Measurements from ENCODE around the gene TAF5L.
"Not testable (repeated sequence)": the region's sequence is repeated elsewhere in the genome, so short reads cannot be mapped to it uniquely, and the experiment has no call there.

Gene TAF5L

DNA sequence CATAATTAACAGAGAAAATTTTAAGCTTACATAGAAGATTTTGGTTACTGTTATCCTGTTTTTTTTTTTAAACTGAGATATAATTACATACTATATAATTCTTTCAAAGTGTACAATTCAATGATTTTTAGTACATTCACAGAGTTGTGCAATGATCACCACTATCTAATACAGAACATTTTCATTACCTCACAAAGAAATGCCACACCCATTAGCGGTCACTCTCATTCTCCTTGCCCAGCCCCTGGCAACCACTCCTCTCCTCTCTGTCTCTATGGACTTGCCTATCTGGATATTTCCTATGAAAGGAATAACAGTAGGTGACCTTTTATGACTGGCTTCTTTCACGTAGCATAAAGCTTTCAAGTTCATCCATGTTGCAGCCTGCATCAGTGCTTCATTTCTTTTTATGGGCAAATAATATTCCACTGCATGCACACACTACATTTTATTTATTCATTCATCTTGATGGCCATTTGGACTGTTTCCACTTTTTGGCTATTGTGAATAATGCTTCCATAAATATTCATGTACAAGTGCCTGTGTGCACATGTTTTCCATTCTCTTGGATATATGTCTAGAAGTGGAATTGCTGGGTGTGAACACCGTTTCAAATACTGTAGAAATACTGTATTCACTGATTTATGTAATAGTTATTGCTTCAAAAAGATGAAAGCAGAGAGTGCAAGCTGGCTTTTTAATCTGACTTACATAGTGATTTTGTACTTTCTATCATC is 26.5 kb downstream of the TAF5L start:
- DNase-seq: no peak

DNA sequence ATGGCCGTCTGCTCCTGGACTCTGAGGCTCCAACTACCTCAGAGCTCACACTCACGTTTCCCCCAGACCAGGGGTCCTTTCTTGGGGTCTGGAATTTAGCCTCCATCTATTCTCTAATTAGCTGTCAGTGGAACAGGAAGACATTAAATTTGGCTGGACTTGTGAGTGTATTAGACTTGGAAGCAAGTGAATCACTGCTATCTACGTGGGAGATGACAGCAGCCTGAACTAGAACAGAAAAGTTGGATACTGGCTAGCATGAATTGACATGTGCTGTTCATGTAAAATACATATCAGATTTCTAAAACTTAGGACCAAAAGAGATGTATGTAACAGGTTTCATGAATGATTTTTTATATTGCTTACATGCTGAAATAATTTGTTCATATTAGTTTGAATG is 28.0 kb downstream of the TAF5L start:
- no peak for DNase-seq

DNA sequence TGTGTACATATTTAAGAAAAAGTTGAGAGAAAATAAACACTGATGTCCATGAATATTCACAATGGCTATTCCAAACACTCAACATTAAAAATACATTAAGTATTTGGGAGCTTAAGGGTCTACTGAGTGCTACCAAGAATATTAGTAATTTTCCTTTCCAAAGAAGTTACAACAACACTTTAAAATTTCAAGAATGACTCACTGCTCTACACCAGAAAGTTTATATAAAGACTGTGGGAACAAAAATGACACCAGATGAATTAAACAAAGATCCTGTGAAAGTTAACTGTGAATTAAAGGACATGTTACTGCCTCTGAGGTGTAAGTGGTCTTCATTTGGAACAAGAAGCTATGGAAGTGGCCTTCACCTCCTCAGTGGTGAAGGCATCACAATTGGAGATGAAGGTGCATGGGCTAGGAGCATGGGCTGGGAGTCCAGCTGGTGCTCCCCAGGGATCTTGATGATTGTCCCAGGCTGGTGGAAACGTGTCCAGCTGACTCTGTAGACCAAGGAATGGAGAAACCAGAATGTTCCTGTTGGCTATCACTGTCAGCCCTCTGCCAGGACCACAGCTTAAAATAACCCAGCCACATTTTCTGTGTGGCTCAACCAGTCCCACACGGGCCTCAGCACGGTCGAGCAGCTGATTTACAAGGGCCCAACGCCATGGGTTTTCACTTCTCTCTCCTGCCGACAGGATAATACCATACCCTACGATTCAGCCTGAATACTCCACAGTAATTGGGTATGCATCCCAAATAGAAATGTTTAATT is 28.8 kb downstream of the TAF5L start:
- no peak for DNase-seq

DNA sequence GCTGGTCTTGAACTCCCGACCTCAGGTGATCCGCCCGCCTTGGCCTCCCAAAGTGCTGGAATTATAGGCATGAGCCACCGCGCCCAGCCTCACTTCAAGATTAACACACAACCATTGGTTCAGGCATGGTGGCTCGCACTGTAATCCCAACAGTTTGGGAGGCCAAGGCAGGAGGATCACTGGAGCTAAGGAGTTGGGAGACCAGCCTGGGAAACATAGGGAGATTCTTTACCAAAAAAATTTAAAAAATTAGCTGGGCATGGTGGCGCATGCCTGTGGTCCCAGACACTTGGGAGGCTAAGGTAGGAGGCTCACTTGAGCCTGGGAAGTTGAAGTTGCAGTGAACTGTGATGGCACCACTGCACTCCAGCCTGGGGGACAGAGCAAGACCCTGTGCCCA is 30.0 kb downstream of the TAF5L start:
- not testable (repeated sequence) for DNase-seq

DNA sequence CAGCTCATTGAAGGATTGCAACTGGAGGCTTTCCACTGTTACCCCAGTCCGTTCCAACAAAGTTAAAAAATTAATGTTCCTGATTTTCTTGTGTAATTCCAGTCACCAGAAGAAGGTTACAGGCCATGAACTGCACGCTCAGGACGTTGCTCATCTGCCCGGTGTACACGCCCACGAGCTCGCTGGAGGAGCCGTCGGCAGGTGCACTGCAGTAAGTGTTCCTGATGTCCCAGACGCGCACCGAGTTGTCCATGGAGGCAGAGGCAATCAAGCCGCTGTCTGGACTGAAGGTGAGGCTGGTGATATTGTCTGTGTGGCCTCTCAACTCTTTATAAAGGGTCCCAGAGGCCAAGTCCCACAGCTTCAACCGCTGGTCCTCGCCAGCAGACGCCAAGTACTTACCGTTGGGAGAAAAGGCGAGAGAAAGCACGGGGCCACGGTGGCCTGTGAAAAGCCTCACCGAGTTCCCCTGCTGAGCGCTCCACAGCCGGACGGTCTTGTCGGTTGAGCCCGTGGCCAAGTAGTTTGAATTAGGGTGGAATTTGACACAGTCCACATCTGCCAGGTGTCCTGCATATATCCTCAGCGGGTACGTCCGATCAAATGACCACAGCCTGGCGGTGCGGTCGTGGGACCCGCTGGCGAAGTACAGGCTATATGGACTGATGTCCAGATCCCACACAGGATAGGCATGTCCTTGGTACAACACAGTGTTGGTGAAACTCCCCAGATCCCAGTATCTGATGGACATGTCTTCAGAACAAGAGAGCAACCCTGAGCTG is 31.5 kb downstream of the TAF5L start:
- DNase-seq: no peak

DNA sequence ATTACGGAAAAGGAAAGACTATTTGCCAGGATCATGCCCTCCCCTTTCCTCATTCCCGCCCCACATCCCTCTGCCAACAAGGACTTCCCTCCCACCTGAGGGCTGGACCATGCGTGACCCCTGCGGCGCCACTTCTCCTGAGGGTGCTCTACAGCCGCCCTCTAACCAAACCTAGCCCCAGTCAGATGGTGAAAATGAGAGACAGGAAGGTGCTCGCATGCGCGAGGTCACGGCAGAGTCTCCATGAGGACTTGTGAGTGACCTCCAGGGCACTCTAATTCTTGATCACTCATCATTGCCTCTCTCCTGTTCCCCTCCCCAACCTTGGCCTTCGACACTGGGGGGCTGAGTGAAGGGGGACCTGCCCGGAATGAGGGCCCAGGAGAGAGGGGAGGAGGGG is 32.1 kb downstream of the TAF5L start:
- DNase-seq: no peak

DNA sequence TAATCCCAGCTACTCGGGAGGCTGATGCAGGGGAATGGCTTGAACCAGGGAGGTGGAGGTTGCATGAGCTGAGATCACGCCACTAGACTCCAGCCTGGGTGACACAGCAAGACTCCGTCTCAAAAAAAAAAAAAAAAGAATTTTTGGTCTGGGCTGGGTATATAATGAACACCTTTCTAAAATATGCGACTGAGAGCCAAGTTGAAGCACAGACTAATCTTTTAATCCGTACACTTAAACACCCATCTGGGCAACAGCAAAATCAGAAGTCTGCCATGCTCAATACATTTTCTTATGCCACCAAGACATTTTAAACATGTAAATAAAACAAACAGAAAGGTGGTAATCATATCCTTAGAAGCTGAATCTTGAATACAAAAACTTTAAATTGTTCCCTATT is 35.8 kb downstream of the TAF5L start:
- DNase-seq: no peak

DNA sequence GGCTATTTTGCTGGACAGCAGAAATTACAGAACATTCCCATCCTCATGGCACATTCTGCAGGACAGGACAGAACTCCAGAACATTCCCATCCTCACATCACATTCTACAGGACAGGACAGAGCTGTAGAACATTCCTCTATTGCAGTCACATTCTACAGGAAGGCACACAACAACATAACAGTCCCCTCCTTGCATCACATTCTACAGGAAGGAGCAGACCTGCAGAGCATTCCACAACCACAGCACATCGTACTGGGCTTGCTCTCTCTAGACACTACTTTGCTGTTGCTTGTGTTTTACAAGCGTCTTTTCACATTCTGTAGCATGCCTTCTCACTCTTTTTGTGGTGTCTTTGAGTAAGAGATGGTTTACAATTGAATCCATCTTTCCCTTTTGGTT is 40.6 kb downstream of the TAF5L start:
- DNase-seq: no peak

DNA sequence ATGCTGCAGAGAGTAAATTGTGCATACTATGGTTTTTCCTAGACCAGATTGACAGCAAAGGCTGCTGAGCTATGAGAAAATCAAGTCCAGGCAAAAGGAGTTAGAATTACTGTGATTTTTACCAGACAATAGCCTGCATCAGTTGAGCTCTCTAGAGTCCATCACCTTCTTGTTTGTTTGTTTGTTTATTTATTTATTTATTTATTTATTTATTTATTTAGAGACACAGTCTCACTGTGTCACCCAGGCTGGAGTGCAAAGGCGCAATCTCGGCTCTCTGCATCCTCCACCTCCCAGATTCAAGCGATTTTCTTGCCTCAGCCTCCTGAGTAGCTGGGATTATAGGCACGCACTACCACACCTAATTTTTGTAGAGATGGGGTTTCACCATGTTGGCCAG is 43.2 kb downstream of the TAF5L start:
- DNase-seq: no peak

DNA sequence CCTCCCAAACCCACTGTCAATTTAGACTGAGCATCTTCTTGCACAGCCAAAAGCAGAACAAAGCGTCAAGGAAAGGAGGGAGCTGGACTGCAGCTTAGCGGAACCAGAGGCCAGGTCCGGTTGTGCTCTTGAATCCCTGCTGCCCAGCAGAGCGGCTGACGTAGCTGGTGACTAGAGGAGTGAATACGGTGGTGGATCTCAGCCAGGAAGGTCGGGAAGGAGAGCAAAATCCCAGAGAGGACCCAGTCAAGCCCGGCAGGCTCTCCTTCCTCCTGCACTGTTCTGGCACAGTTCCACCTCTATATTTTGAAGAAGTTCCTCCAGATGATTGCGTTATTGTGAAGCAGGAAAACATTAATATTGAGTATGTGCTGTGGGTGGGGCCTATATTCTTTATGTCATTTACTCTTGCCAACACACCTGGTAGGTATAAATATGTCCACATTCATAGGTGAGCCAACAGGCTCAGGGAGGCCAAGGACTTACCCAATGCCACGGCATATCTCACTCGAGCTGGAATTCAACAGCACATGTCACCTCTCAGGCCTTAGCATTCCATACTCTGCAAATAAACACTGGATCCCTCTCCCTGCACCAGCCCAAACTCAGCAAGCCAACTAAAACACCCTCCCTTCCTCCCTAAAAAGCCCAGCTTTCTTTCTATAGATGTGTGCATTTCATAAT is 43.8 kb downstream of the TAF5L start:
- DNase-seq: no peak

DNA sequence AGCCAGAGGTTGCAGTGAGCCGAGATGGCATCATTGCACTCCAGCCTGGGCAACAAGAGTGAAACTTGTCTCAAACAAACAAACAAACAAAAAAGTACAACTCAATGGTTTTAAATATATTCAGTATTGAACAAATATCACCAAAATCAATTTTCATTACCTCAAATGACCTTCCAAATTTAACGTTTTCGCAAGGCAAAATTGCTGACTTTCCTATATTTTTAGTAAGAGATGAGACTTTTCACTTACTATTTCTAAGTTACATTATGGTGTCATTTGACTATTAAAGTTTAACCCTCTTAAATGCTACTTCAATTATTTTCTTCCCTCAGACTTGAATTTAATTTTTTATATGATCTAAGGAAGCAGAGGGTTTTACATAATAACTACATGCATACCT is 44.4 kb downstream of the TAF5L start:
- no peak for DNase-seq

DNA sequence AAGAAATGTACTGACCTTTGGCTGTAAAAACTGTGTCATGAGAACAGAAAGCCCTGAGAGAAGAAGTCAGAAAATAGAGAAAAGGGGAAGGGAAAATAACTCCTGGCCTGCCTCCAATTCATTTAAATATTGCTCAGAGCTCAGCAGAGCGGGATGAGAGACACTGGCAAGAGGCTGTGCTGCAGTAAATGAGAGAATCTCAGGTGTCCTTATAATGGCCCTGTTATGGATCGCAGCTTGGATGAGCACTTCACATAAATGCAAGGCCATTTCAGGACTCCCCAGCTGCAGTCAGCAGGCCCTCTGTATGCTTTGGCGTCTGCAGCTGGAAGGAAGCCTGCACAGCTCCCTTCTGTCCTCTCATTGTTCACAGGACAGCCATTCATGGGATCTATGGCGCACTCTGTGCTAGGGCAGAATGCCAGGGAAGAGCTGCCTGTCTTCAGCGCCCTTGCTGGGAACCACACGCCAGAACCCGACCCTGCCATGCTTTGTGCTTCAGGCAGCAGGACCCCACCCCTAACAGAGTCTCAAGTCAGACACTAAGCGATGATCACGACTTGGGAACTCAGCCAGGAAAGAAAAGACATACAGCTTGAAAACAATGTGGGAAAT is 46.8 kb downstream of the TAF5L start:
- peak; percentile 75 for DNase-seq

DNA sequence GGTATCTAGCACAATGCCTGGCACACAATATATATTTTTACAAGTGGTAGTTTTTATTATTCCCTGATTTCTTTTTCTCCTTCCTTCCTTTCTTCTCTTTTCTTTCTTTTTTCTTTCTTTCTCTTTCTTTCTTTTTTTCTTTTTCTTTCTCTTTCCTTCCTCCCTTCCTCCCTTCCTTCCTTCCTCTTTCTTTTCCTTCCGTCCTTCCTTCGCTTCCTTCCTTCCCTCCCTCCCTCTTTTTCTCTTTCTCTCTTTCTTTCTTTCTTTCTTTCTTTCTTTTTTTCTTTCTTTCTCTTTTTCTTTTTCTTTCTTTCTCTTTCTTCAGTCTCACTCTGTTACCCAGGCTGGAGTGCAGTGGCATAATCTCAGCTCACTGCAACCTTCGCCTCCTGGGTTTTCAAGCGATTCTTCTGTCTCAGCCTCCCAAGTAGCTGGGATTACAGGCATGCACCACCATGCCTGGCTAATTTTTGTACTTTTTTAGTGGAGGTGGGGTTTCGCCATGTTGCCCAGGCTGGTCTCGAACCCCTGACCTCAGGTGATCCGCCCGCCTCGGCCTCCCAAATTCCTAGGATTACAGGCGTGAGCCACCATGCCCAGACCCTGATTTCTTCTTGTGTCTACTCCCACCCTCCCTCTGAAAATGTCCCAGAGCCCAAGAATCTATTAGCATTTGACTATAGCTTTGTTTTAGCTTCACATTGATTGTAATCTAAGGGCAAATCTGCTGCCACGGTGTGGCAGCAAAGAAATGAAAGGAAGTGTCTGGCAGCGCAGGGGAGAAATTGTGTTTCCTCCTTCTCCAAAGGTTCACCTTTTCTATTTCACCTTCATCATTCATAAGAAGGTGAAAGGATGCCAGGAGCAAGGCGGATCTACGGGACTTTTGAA is 47.5 kb downstream of the TAF5L start:
- peak; percentile 27 for DNase-seq

DNA sequence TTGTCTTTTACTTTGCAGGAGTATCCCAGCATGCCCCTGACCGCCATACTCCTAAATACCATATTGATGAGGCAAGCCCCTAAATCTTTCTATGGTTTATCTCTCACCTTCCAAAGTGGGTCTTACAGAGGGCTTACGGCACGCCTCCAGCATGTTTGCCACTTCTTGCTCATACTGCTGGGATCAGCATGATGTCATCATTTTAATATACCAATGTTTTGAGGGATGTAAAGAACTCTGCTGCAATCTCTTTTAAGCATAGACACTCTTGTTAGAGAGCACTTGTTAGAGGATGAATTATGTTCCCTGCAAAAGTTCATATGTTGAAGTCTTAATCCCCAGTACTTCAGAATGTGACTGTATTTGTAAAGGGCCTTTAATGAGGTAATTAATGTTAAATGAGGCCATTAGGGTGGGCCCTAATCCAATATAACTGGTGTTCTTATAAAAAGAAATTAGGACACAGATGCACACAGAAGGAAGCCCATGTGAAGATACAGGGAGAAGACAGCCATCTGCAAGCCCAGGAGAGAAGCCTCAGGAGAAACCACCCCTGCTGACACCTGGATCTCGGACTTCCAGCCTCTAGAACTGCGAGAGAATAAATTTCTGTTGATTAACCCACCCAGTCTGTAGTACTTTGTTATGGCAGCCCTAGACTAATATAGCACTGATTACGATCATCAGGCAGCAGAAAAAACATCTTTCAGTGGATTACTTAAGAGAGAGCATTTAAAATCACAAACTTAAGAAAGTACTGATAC is 51.1 kb downstream of the TAF5L start:
- DNase-seq: no peak

DNA sequence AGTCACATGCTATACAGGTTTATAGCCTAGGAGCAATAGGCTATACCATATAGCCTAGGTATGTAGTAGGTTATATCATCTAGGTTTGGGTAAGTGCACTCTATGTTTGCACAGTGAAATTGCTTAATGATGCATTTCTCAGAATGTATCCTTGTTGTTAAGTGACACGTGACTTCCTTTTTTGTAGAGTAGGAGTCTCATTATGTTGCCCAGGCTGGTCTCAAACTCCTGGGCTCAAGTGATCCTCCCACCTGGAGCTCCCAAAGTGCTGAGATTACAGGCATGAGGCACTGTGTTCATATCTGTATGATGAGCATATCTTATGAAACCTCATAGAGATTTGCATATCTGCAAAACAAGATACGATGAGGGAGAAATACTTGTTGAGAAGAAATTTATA is 53.6 kb downstream of the TAF5L start:
- DNase-seq: peak; percentile 49

DNA sequence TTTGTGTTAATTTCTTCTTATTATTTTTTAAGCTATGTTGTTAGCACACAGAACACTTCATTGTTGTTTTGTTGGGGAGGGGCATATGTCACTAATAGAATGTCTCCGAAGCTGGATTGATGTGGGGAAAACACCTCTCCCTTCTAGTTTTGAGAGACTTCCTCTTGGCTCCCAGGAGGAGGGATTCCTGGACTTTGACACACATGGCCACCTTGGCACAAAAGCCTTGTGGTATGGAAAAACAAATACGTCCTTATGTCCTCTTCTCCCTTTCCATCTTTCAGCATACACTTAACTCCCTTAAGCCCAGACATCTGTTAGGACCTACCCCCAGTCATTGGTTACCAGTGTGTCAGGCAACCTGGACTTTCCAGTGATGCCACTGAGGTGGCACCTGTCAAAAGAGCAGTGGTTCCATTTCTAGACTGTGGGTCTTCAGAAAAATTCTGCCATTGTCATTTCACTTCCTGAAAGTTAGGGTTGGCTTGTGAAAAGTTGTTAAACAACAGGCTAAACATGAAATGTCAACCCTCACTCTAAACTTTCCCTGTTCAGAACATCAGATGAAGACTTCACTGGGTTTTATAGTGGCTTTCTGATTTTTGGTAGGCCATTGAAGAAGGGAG is 54.9 kb downstream of the TAF5L start:
- DNase-seq: no peak

DNA sequence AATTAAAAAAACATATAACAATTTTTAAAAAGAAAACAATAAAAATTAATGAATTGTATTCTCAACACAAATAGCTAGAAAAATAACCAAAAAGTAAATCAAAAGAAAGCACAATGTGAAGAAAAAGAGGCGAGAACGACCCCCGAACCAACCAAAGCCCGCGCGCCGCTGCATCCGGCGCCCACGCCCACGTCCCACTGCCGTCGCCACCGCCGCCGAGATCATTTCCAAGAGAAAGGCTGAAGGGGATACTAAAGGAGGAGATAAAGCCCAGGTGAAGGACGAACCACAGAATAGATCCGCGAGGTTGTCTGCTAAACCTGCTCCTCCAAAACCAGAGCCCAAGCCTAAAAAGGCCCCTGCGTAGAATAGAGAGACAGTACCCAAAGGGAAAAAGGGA is 55.6 kb downstream of the TAF5L start:
- no peak for DNase-seq

DNA sequence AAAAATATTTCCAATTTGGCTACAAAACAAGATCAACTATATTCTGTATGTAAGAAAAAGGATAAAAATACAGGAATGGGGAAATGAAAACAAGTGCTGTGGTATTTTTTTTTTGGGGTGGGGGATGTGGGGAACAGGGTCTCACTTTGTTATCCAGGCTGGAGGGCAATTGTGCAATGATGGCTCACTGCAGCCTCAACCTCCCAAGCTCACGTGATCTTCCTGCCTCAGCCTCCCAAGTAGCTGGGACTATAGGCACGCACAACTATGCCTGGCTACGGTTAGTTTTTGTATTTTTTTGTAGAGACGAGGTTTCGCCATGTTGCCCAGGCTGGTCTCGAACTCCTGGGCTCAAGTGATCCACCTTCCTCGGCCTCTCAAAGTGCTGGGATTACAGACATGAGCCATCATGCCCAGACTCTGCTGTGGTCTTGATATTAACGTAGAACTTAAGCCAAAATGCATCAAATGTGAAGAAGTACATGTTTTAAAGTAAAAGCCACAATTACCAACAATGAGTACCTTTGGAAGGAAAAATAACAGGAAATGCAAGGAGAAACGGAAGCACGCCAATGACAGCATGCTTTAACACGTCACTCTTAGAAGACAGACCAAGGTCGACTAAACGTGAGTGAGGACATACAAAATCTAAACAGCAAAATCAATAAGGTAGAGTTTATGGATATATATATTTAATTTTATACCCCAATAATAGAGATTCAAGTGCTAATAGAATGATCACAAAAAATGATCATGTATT is 58.6 kb downstream of the TAF5L start:
- DNase-seq: no peak

DNA sequence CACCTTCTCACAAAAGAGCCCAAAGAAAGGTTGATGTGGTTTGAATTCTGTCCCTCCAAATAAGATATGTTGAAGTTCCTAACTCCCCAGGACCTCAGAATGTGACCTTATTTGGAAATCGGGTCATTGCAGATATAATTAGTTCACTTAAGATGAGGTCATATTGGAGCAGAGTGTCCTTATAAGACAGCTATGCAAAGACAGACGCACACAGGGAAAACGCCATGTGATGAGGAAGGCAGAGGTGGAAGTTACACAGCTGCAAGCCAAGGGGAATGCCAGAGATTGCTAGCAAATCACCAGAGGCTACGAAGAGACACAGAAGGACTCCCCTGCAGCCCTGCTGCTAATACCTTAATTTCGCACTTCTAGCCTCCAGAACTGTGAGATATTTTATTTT is 62.2 kb downstream of the TAF5L start:
- no peak for DNase-seq

DNA sequence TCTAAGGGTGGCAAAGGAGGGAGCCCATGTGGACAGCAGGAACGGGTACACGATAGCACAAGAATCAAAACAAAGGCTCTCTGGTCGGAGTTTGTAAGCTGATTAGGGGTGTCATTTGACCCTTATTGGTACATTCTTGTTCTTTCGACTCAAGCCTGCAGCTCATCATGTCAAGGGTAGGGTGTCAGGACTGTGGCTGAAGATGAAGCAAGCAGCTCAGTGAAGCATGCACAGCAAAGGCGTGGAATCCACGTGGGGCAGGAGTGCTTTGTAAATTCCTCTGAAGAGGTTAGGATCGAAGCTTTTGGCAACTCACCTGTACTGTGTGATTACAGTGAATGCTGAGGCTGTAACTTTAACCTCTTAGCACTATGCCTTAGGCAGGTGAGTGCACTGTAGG is 62.7 kb downstream of the TAF5L start:
- DNase-seq: no peak

Measured in NCI-H146 (cell line).